Activated naive CD4-positive, alpha-beta T cell treated with anti-CD3 and anti-CD28 coated beads, Interleukin-2, amount 10 ng/mL, durations not matched to agents 7 days and 5 days (primary cell): ENCODE data around the gene TMEM95.
A peak's percentile ranks its signal among the peaks of the same experiment; 100 is the strongest.

ENCODE experiments used
- CTCF ChIA-PET: fragments of 350-600 bp; sonication (Branson Sonifier 250); formaldehyde crosslinking; loops from one replicate; lab custom pipeline; 2021; ENCODE audit warnings: antibody characterized with exemption; lab: Charles Lee
- DNase-seq: peaks from one replicate; pipeline ENCODE4 v3.0.0-alpha.2; 2020
- H3K27ac Mint-ChIP-seq: one replicate; pipeline ENCODE4 v1.8.0; 2021; ENCODE audit warnings: mild to moderate bottlenecking, moderate library complexity, mixed read lengths
- H3K27me3 Mint-ChIP-seq: one replicate; pipeline ENCODE4 v1.8.0; 2021; ENCODE audit warnings: mild to moderate bottlenecking, mixed read lengths
- H3K36me3 Mint-ChIP-seq: one replicate; pipeline ENCODE4 v1.8.0; 2021; ENCODE audit warnings: mixed read lengths
- H3K4me1 Mint-ChIP-seq: one replicate; pipeline ENCODE4 v1.8.0; 2021; ENCODE audit warnings: mixed read lengths
- H3K4me3 Mint-ChIP-seq: one replicate; pipeline ENCODE4 v1.8.0; 2021; ENCODE audit warnings: mild to moderate bottlenecking, moderate library complexity, mixed read lengths
- H3K9me3 Mint-ChIP-seq: one replicate; pipeline ENCODE4 v1.8.0; 2021; ENCODE audit warnings: mixed read lengths

TMEM95 gene

GRCh38 chr17:7355053-7355452 lies at the start of gene TMEM95:
TSS of gene TMEM95 (plus strand) at chr17:7355156. CDS start at chr17:7355205, 49 bp downstream.
- Mint-ChIP-seq H3K36me3 (peaks cover 20% of the 10 kb centered on the region), H3K4me3 (no peak within 1 kb of the TSS)

GRCh38 chr17:7306911-7307685 lies 47.9 kb upstream of the TMEM95 start, which contains the start of gene EIF5A:
TSS of gene EIF5A (plus strand) at chr17:7307628. CDS start at chr17:7309636, 2,008 bp downstream.
- CTCF ChIA-PET, result no interaction called here
- H3K4me1 Mint-ChIP-seq, result peaks cover 45% of the 10 kb centered on the region
- H3K9me3 Mint-ChIP-seq, result no peaks in the 10 kb centered on the region
- peak within 1 kb of the TSS; percentile 100 for H3K27ac Mint-ChIP-seq
- peak; percentile 100 for DNase-seq
- H3K36me3 Mint-ChIP-seq, result peaks cover 33% of the 10 kb centered on the region
- H3K27me3 Mint-ChIP-seq, result peaks cover 4% of the 10 kb centered on the region
- H3K4me3 Mint-ChIP-seq, result peak within 1 kb of the TSS; percentile 96

More at GRCh38 chr17:7355053-7355452, at the start of gene TMEM95:
- DNase-seq, result no peak
- H3K4me1 Mint-ChIP-seq, result peaks cover 47% of the 10 kb centered on the region
- H3K27ac Mint-ChIP-seq, result peak within 1 kb of the TSS; percentile 26
- H3K9me3 Mint-ChIP-seq, result no peaks in the 10 kb centered on the region
- H3K27me3 Mint-ChIP-seq, result peaks cover 31% of the 10 kb centered on the region
- CTCF ChIA-PET, result interaction anchor here (0.7 to 4.5 kb wide), 16 partner anchors 12 to 235 kb away, joined by 3 to 56 read pairs (median 4); partner anchors contain the start of genes ACAP1, SENP3, SOX15 and SPEM2

GRCh38 chr17:7307686-7308624 lies 47.0 kb upstream of the TMEM95 start:
- H3K36me3 Mint-ChIP-seq, result peaks cover 40% of the 10 kb centered on the region
- H3K27ac Mint-ChIP-seq, result peak overlapping the region; percentile 100
- H3K4me1 Mint-ChIP-seq, result peaks cover 52% of the 10 kb centered on the region
- no peaks in the 10 kb centered on the region for H3K9me3 Mint-ChIP-seq
- DNase-seq, result peak; percentile 72
- H3K4me3 Mint-ChIP-seq, result peak overlapping the region; percentile 96
- H3K27me3 Mint-ChIP-seq, result peaks cover 4% of the 10 kb centered on the region
- CTCF ChIA-PET, result interaction anchor here (3.7 kb wide), 1 partner anchor 28 kb away, joined by 11 read pairs; the partner anchor contains the start of gene ACAP1

- peak overlapping the region; percentile 96 for H3K4me3 Mint-ChIP-seq
- peak; percentile 88 for DNase-seq
- H3K27me3 Mint-ChIP-seq, result no peaks in the 10 kb centered on the region
- H3K36me3 Mint-ChIP-seq, result peaks cover 47% of the 10 kb centered on the region
- CTCF ChIA-PET, result interaction anchor here (1.6 to 3.7 kb wide), 3 partner anchors 14 to 28 kb away, joined by 3 to 11 read pairs (median 5); partner anchors contain the start of gene ACAP1
- no peaks in the 10 kb centered on the region for H3K9me3 Mint-ChIP-seq
- peaks cover 61% of the 10 kb centered on the region for H3K4me1 Mint-ChIP-seq
- H3K27ac Mint-ChIP-seq, result peak overlapping the region; percentile 100
These were observed 46.1 kb upstream of the TMEM95 start for GRCh38 chr17:7308625-7309433.

GRCh38 chr17:7309628-7310027 lies 45.3 kb upstream of the TMEM95 start:
- H3K27me3 Mint-ChIP-seq, result no peaks in the 10 kb centered on the region
- CTCF ChIA-PET, result interaction anchor here (1.6 to 3.7 kb wide), 3 partner anchors 14 to 27 kb away, joined by 3 to 11 read pairs (median 5); partner anchors contain the start of gene ACAP1

GRCh38 chr17:7311110-7311705 lies 43.7 kb upstream of the TMEM95 start:
- Mint-ChIP-seq H3K4me1 (peaks cover 72% of the 10 kb centered on the region), H3K27ac (peak overlapping the region; percentile 100), H3K9me3 (no peaks in the 10 kb centered on the region), H3K36me3 (peaks cover 58% of the 10 kb centered on the region), H3K4me3 (peak overlapping the region; percentile 25), H3K27me3 (no peaks in the 10 kb centered on the region)
- CTCF ChIA-PET, result interaction anchor here (3.7 kb wide), 1 partner anchor 25 kb away, joined by 11 read pairs; the partner anchor contains the start of gene ACAP1
- no peak for DNase-seq

More at GRCh38 chr17:7309628-7310027, 45.3 kb upstream of the TMEM95 start:
- no peak for DNase-seq
- H3K27ac Mint-ChIP-seq, result peak overlapping the region; percentile 100
- peaks cover 55% of the 10 kb centered on the region for H3K36me3 Mint-ChIP-seq
- no peaks in the 10 kb centered on the region for H3K9me3 Mint-ChIP-seq
- peaks cover 69% of the 10 kb centered on the region for H3K4me1 Mint-ChIP-seq
- peak overlapping the region; percentile 96 for H3K4me3 Mint-ChIP-seq

- Mint-ChIP-seq H3K36me3 (peaks cover 60% of the 10 kb centered on the region), H3K27ac (peak overlapping the region; percentile 71), H3K9me3 (no peaks in the 10 kb centered on the region), H3K4me1 (peaks cover 69% of the 10 kb centered on the region), H3K27me3 (no peaks in the 10 kb centered on the region), H3K4me3 (peak overlapping the region; percentile 84)
- DNase-seq, result no peak
- CTCF ChIA-PET, result interaction anchor here (0.9 to 4.7 kb wide), 6 partner anchors 11 to 41 kb away, joined by 3 to 16 read pairs (median 4); partner anchors contain the start of gene ACAP1
These were observed 42.4 kb upstream of the TMEM95 start for GRCh38 chr17:7312432-7313087.

- H3K9me3 Mint-ChIP-seq, result no peaks in the 10 kb centered on the region
- H3K27me3 Mint-ChIP-seq, result no peaks in the 10 kb centered on the region
- H3K4me1 Mint-ChIP-seq, result peaks cover 69% of the 10 kb centered on the region
- peak overlapping the region; percentile 84 for H3K4me3 Mint-ChIP-seq
- CTCF ChIA-PET, result interaction anchor here (0.9 to 4.7 kb wide), 7 partner anchors 10 to 43 kb away, joined by 3 to 16 read pairs (median 3); partner anchors contain the start of gene ACAP1
- DNase-seq, result no peak
- H3K27ac Mint-ChIP-seq, result peak overlapping the region; percentile 89
- H3K36me3 Mint-ChIP-seq, result peaks cover 64% of the 10 kb centered on the region
These were observed 41.7 kb upstream of the TMEM95 start for GRCh38 chr17:7313088-7313889.

GRCh38 chr17:7313890-7314718 lies 40.9 kb upstream of the TMEM95 start:
- H3K4me1 Mint-ChIP-seq, result peaks cover 63% of the 10 kb centered on the region
- H3K27me3 Mint-ChIP-seq, result no peaks in the 10 kb centered on the region
- peak overlapping the region; percentile 84 for H3K4me3 Mint-ChIP-seq
- peaks cover 60% of the 10 kb centered on the region for H3K36me3 Mint-ChIP-seq
- no peak for DNase-seq
- CTCF ChIA-PET, result interaction anchor here (0.7 to 4.7 kb wide), 8 partner anchors 9 to 269 kb away, joined by 3 to 16 read pairs (median 4); partner anchors contain the start of gene ACAP1
- no peaks in the 10 kb centered on the region for H3K9me3 Mint-ChIP-seq
- peak overlapping the region; percentile 89 for H3K27ac Mint-ChIP-seq

- peaks cover 53% of the 10 kb centered on the region for H3K36me3 Mint-ChIP-seq
- DNase-seq, result peak; percentile 96
- H3K27me3 Mint-ChIP-seq, result no peaks in the 10 kb centered on the region
- H3K4me3 Mint-ChIP-seq, result peak within 1 kb of the TSS; percentile 94
- CTCF ChIA-PET, result interaction anchor here (0.7 to 4.7 kb wide), 6 partner anchors 10 to 270 kb away, joined by 3 to 16 read pairs (median 4); partner anchors contain the start of gene ACAP1
- H3K27ac Mint-ChIP-seq, result peak within 1 kb of the TSS; percentile 95
- peaks cover 55% of the 10 kb centered on the region for H3K4me1 Mint-ChIP-seq
- H3K9me3 Mint-ChIP-seq, result no peaks in the 10 kb centered on the region
These were observed 40.0 kb upstream of the TMEM95 start, which contains the start of gene GPS2 for GRCh38 chr17:7314719-7315569. TSS of gene GPS2 (minus strand) at chr17:7315360. CDS start at chr17:7315052, 308 bp downstream.
